Neural cell (in vitro differentiated cells): ENCODE results near the gene RAB17.

Experiments used
- CTCF ChIP-seq: fragments of 450-650 bp; IDR thresholded peaks from 2 replicates; pipeline ENCODE4 v1.5.1; 2014; ENCODE audit warnings: antibody characterized with exemption, mild to moderate bottlenecking, moderate library complexity; ENCODE audit not compliant: poor library complexity, severe bottlenecking
- EP300 ChIP-seq: fragments of 450-650 bp; conservative IDR thresholded peaks from 2 replicates; pipeline ENCODE4 v1.6.1; 2014; ENCODE audit warnings: antibody characterized with exemption, mild to moderate bottlenecking, moderate library complexity; ENCODE audit not compliant: poor library complexity, severe bottlenecking
- EZH2 ChIP-seq: fragments of 200-600, 300-800 bp; shearing (Covaris generic), sonication (generic); IDR thresholded peaks from 2 replicates; pipeline ENCODE4 v1.6.1; 2014; ENCODE audit warnings: antibody characterized with exemption, low read length, borderline replicate concordance, mild to moderate bottlenecking; ENCODE audit not compliant: insufficient read depth, poor library complexity, severe bottlenecking
- POLR2AphosphoS5 ChIP-seq: IDR thresholded peaks from 2 replicates; pipeline ENCODE4 v1.6.1; 2012
- SMC3 ChIP-seq: fragments of 450-650 bp; conservative IDR thresholded peaks from 2 replicates; pipeline ENCODE4 v1.6.1; 2014; ENCODE audit warnings: antibody characterized with exemption, mild to moderate bottlenecking, moderate library complexity; ENCODE audit not compliant: poor library complexity
- TF ChIP-seq, protein P1 (sequence below): IDR thresholded peaks from 2 replicates; pipeline ENCODE4 v1.6.1; 2012; ENCODE audit warnings: borderline replicate concordance

DNA sequence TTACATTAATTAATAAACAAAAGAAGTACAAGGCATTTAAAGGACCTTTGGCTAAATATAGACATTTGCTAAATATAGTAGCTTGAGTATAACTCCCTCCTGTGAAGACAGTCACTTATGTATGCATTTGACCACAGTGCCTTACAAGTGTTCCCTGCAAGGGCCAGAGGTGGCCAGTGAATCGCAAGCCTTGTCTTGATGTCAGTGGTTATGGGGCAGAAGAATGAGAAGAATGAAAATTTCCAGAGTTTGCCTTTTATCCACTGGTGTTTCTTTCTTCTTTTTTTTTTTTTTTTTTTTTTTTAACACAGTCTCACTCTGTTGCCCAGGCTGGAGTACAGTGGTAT is 38.6 kb upstream of the RAB17 start:
- TF ChIP-seq EP300 (no peak), CTCF (no peak), POLR2AphosphoS5 (no peak), SMC3 (no peak), EZH2 (no peak)
- TF ChIP-seq, protein P1, sequence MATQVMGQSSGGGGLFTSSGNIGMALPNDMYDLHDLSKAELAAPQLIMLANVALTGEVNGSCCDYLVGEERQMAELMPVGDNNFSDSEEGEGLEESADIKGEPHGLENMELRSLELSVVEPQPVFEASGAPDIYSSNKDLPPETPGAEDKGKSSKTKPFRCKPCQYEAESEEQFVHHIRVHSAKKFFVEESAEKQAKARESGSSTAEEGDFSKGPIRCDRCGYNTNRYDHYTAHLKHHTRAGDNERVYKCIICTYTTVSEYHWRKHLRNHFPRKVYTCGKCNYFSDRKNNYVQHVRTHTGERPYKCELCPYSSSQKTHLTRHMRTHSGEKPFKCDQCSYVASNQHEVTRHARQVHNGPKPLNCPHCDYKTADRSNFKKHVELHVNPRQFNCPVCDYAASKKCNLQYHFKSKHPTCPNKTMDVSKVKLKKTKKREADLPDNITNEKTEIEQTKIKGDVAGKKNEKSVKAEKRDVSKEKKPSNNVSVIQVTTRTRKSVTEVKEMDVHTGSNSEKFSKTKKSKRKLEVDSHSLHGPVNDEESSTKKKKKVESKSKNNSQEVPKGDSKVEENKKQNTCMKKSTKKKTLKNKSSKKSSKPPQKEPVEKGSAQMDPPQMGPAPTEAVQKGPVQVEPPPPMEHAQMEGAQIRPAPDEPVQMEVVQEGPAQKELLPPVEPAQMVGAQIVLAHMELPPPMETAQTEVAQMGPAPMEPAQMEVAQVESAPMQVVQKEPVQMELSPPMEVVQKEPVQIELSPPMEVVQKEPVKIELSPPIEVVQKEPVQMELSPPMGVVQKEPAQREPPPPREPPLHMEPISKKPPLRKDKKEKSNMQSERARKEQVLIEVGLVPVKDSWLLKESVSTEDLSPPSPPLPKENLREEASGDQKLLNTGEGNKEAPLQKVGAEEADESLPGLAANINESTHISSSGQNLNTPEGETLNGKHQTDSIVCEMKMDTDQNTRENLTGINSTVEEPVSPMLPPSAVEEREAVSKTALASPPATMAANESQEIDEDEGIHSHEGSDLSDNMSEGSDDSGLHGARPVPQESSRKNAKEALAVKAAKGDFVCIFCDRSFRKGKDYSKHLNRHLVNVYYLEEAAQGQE, result no peak
